A204.1 (cell line): ENCODE measurements around the gene PTGR3.
A peak's percentile ranks its signal among the peaks of the same experiment; 100 is the strongest.
"Not testable (repeated sequence)": the region's sequence is repeated elsewhere in the genome, so short reads cannot be mapped to it uniquely, and the experiment has no call there.

ENCODE experiments used
- FAIRE-seq: peaks from 2 replicates; lab custom pipeline; 2012; peaks lifted over from hg19 to GRCh38; lab: Jason Lieb, UNC

Gene PTGR3

GRCh38 chr18:75202696-75203365 is 6.1 kb downstream of the PTGR3 start:
- peak; percentile 3 for FAIRE-seq

- no peak for FAIRE-seq
Measured at GRCh38 chr18:75201282-75202270, 7.4 kb downstream of the PTGR3 start.

GRCh38 chr18:75200605-75201280 is 8.2 kb downstream of the PTGR3 start:
- FAIRE-seq = no peak

- no peak for FAIRE-seq
Measured at GRCh38 chr18:75200071-75200470, 8.9 kb downstream of the PTGR3 start.

GRCh38 chr18:75199327-75199726 is 9.6 kb downstream of the PTGR3 start:
- no peak for FAIRE-seq

- FAIRE-seq = no peak
Measured at GRCh38 chr18:75198036-75198435, 10.9 kb downstream of the PTGR3 start.

- no peak for FAIRE-seq
Measured at GRCh38 chr18:75192899-75193298, 16.0 kb downstream of the PTGR3 start.

- FAIRE-seq = no peak
Measured at GRCh38 chr18:75189696-75190095, 19.2 kb downstream of the PTGR3 start.

- FAIRE-seq = not testable (repeated sequence)
Measured at GRCh38 chr18:75187702-75188101, 21.2 kb downstream of the PTGR3 start.

GRCh38 chr18:75185460-75185859 is 23.5 kb downstream of the PTGR3 start:
- no peak for FAIRE-seq

- no peak for FAIRE-seq
Measured at GRCh38 chr18:75183973-75184493, 24.9 kb downstream of the PTGR3 start.

- FAIRE-seq = no peak
Measured at GRCh38 chr18:75183524-75183923, 25.4 kb downstream of the PTGR3 start.

GRCh38 chr18:75179819-75180600 is 28.9 kb downstream of the PTGR3 start:
- FAIRE-seq = no peak

- FAIRE-seq = no peak
Measured at GRCh38 chr18:75178376-75178775, 30.6 kb downstream of the PTGR3 start.

GRCh38 chr18:75176849-75177248 is 32.1 kb downstream of the PTGR3 start:
- no peak for FAIRE-seq

GRCh38 chr18:75173738-75174137 is 35.2 kb downstream of the PTGR3 start:
- no peak for FAIRE-seq

GRCh38 chr18:75173125-75173432 is 35.9 kb downstream of the PTGR3 start:
- no peak for FAIRE-seq

GRCh38 chr18:75172299-75173124 is 36.4 kb downstream of the PTGR3 start:
- no peak for FAIRE-seq

GRCh38 chr18:75170916-75171315 is 38.0 kb downstream of the PTGR3 start:
- FAIRE-seq = no peak

- no peak for FAIRE-seq
Measured at GRCh38 chr18:75170022-75170789, 38.7 kb downstream of the PTGR3 start.
